Astrocyte of the cerebellum (primary cell): ENCODE results near the gene SHISA5.
"Not testable (repeated sequence)": the region's sequence is repeated elsewhere in the genome, so short reads cannot be mapped to it uniquely, and the experiment has no call there.

Experiments used
- DNase-seq: peaks from one replicate; pipeline ENCODE4 v3.0.0-alpha.2; 2011; ENCODE audit warnings: low read depth
- H3K4me3 ChIP-seq: 2 replicates; pipeline ENCODE4 v1.5.1; 2011; ENCODE audit warnings: mild to moderate bottlenecking, low read depth, low read length, moderate library complexity
- CTCF ChIP-seq: IDR thresholded peaks from 2 replicates; pipeline ENCODE4 v1.5.1; 2012; ENCODE audit warnings: low read length, low read depth, moderate library complexity, mild to moderate bottlenecking; ENCODE audit errors: missing control alignments
- in situ Hi-C: cut with HindIII; loops from 2 replicates; pipeline ENCODE4 v1.10.0; 2017; ENCODE audit warnings: low sequenced_read_pairs

SHISA5 gene

GRCh38 chr3:48502121-48502520 lies 1.9 kb downstream of the SHISA5 start:
- in situ Hi-C loops, result no loop called here

GRCh38 chr3:48501196-48501595 lies 2.8 kb downstream of the SHISA5 start:
- in situ Hi-C loops, result no loop called here
- TF ChIP-seq CTCF, result no peak
- H3K4me3 ChIP-seq, result no peak overlapping the region
- no peak for DNase-seq

More at GRCh38 chr3:48502121-48502520, 1.9 kb downstream of the SHISA5 start:
- H3K4me3 ChIP-seq, result no peak overlapping the region
- no peak for TF ChIP-seq CTCF
- DNase-seq, result no peak

- H3K4me3 ChIP-seq, result no peak overlapping the region
- DNase-seq, result no peak
- TF ChIP-seq CTCF, result no peak
- in situ Hi-C loops, result no loop called here
Observed at GRCh38 chr3:48500656-48501055, 3.3 kb downstream of the SHISA5 start.

GRCh38 chr3:48493203-48493501 lies 10.8 kb downstream of the SHISA5 start:
- no peak for TF ChIP-seq CTCF
- in situ Hi-C loops, result no loop called here
- DNase-seq, result no peak
- no peak overlapping the region for H3K4me3 ChIP-seq

- in situ Hi-C loops, result no loop called here
- TF ChIP-seq CTCF, result no peak
- H3K4me3 ChIP-seq, result no peak overlapping the region
- no peak for DNase-seq
Observed at GRCh38 chr3:48492461-48493202, 11.3 kb downstream of the SHISA5 start.

DNA sequence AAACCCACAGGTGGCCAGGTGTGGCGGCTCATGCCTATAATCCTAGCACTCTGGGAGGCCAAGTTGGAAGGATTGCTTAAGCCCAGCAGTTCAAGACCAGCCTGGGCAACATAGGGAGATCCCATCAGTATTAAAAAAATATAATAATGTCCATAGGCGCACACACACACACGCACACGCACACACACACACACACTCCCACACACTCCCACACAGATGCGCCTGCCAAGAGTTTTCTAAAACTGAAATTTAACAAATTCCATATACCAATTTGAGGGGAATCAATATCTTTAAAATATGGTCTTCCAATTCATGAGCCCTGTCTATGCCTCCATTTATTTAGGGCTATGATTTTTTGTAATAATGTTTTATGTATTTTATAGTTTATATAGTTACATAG lies 17.0 kb downstream of the SHISA5 start:
- H3K4me3 ChIP-seq, result no peak overlapping the region
- in situ Hi-C loops, result no loop called here
- TF ChIP-seq CTCF, result no peak
- DNase-seq, result no peak

GRCh38 chr3:48482822-48483221 lies 21.2 kb downstream of the SHISA5 start:
- H3K4me3 ChIP-seq, DNase-seq, in situ Hi-C loops: not testable (repeated sequence)

DNA sequence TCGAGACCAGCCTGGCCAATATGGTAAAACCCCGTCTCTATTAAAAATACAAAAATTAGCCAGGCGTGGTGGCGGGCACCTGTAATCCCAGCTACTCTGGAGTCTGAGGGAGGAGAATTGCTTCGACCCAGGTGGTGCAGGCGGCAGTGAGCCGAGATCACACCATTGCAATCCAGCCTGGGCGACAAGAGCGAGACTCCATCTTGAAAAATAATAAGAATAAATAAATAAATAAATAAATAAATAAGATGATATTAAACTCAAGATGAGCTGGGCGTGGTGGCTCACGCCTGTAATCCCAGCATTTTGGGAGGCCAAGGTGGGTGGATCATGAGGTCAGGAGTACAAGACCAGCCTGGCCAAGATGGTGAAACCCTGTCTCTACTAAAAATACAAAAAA lies 23.1 kb downstream of the SHISA5 start:
- DNase-seq, H3K4me3 ChIP-seq, in situ Hi-C loops: not testable (repeated sequence)
